GM18861 (cell line): ENCODE measurements around the gene CNTN4.

Source experiments
- ATAC-seq: cut with Tn5 transposase; IDR thresholded peaks from one replicate; pipeline ENCODE4 v1.9.1; 2021; ENCODE audit not compliant: unreplicated experiment

CNTN4 gene

GRCh38 chr3:2148561-2149340, 50.1 kb downstream of the CNTN4 start:
- ATAC-seq = no peak

DNA sequence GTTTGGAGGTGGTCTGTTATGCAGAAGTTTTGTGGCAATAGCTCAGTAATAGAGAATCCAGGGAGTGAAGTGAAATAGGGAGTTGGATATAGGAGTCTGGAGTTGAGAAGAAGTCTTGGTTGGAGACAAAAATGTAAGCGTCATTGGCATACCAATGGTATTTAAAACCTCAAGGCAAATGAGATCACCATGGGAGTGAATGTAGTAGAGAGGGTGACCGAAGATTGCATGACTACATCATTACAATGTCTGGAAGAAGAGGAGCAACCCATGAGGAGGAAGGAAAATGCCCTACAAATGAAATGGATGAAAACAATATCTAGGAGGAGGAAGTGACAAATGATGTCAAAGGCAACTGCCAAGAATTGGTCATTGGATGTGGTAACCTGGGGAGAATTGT, 54.4 kb downstream of the CNTN4 start:
- no peak for ATAC-seq

- no peak for ATAC-seq
Measured at GRCh38 chr3:2153547-2153946, 54.9 kb downstream of the CNTN4 start.

DNA sequence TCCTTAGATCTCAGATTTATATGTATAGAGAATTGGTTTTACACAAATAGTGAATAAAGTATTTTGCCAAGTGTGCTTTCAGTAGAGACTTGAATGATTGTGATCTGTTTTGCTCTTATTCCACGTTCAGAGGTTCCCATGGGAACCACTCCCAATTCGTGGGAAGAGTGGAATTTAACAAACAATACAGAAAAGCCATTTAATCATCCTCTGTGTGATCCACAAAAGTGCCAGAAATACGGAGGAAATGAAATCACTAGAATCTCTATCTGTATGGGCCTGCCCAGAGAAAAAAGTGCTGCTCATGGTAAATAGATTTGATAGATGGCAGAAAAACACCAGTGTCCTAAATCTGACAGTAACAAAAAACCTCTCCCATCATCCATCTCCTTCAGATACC, 56.0 kb downstream of the CNTN4 start:
- no peak for ATAC-seq

- peak; percentile 65 for ATAC-seq
Measured at GRCh38 chr3:2156244-2156847, 57.7 kb downstream of the CNTN4 start.

- no peak for ATAC-seq
Measured at GRCh38 chr3:2158828-2159227, 60.2 kb downstream of the CNTN4 start.

GRCh38 chr3:2166552-2166951, 67.9 kb downstream of the CNTN4 start:
- ATAC-seq = no peak

- no peak for ATAC-seq
Measured at GRCh38 chr3:2172561-2173171, 74.0 kb downstream of the CNTN4 start.

DNA sequence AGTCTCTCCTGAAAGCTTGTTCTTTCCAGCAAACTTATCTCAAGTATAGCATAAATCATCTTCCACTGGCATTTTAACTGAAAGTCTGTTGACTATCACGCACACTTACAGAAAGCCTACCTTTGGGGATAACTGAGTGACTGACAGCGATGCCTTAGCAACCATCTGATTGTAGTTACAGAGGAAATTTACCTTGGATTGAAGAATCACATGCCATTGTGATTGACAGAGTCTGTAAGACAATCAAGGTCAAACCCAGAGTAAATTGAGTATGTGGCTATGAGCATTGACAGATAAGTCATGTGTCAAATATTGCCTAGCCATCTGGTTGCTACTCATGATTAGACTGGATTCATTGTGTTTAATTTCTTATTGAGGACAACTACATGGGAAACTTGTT, 82.0 kb downstream of the CNTN4 start:
- ATAC-seq = no peak

- ATAC-seq = no peak
Measured at GRCh38 chr3:2198776-2199279, 100.2 kb downstream of the CNTN4 start.

DNA sequence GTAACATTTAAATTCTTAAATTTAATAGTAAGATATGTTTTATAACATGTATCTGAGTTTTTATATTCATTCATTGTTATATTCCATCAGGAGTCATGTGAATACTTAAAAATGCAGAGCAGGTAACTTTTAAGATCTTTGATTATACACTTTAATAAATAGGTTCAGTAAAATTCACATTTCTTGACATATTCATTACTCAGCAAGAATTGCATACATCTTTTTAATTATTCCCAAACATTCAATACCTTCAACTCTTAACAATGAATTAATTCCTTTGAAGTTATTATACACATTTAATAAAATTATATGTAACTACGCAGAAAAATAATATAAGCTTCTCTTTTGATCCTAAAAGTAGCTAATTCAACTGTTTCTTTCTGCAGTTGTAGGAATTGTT, 105.4 kb downstream of the CNTN4 start:
- ATAC-seq = no peak

DNA sequence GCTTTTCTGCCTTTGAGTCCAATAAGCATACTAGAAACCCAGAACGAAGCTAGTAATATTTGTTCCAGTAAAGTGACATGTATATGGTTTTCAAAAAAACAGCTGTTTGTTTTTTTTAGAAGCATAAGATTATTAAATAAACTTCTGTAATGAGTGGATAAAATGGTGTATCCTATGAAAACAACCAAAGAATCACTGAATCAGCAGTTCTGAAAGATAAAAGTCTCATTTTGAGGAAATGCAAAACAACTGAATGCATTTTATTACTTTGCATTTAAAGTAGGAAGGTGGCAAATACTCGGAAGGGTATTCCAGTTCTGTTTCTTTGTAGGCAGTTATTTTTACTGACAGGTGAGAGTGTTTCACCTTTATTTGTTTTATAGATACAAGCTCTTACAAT, 107.0 kb downstream of the CNTN4 start:
- ATAC-seq = no peak

GRCh38 chr3:2206536-2206935, 107.9 kb downstream of the CNTN4 start:
- ATAC-seq = no peak

DNA sequence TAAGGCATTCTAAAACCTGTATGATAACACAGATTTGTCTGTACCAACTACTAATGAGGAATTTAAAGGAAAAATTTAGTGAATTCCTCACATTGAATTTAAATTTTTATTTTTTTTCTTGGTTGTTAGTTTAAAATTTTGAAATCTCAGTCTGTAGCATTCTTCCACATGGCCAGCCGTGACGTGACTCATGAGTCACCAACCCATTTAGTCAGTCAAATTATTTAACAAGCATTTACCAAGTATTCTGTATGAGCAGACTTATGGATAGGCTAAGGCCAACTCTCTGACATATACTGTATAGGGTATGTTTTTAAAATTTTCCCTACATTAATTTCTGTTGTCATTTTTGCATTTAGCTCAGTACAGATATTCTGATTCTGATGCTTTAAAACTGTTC, 112.9 kb downstream of the CNTN4 start:
- no peak for ATAC-seq

DNA sequence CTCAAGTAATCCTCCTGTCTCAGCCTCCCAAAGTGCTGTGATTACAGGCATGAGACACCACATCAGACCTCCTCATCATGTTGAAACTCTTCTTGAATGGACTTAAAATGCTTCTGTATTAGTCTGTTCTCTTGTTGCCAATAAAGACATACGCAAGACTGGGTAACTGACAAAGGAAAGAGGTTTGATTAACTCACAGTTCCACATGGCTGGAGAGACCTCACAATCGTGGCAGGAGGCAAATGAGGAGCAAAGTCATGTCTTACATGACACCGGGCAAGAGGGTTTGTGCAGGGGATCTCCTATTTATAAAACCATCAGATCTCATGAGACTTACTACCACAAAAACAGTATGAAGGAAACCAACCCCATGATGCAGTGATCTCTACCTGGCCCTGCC, 113.5 kb downstream of the CNTN4 start:
- ATAC-seq = no peak

- no peak for ATAC-seq
Measured at GRCh38 chr3:2218375-2218774, 119.7 kb downstream of the CNTN4 start.

DNA sequence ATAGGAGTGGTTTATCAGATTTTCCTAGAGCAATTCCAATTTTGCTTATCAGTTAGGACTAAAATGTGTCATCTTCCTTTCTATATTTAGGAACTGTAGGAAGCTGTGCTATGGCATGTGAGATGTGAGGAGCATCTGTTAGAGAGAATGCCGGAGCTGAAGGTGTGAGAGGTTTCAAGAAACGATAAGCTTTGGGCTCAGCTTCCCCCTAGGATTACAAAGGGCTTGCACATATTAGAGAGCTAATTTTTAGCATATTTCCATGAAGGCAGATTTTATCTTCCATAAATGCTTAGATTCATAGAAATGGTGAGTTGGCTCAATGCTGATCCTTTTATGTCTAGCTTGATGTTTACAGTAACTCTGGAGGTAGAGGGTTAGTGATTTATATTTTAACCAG, 120.2 kb downstream of the CNTN4 start:
- no peak for ATAC-seq

GRCh38 chr3:2236203-2236602, 137.5 kb downstream of the CNTN4 start:
- ATAC-seq = no peak

DNA sequence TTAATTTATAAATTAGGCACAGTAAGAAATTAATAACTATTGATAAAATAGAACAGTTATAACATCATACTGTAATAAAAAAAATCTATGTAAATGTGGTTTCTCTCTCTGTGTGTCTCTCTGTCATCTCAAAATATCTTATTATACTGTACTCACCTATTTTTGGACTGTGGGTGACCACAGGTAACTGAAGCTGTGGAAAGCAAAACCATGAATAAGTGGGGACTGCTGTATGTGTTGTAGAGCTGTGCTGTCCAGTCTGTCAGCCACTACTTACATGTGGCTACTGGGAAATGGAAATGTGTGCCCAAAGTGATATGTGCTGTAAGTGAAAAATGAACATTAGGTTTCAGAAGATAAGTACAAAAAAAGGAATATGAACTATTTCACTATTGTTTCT, 145.5 kb downstream of the CNTN4 start:
- ATAC-seq = no peak

DNA sequence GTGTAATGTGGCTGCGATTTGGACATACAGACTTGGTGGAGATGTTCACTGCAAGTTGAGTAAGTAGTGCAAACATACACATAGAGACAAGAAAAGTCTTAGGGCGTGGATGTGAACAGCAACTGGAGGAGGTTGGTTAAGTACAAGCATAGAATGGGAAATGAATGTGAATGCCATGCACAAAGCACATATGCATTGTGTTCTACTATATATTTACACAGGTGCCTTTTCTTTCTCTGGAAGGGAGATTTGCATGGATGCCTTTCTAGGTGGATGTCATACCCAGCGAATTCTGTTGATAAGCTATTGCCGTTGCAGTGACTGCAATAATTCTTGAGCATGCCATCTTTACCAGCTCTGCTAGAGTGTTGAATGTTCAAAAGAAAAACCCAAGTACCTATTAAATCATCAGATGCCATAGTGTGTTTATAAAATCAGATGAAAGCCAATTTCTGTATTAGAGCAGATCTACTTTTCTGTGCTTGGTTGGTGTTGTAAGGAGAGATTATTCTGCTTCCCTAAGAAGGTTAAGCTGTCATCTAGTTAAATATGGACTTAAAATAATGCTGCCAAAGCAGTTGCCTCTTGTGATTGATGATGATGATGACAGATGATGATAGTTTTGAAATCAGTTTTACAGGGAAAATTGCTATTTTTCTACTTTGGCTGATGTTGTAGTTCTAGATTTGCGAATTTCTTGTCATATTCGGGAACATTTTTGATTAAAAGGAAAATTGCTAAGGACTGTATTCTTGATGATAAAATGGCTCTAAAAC, 148.4 kb downstream of the CNTN4 start:
- no peak for ATAC-seq

GRCh38 chr3:2247831-2248230, 149.2 kb downstream of the CNTN4 start:
- no peak for ATAC-seq
